ENCODE results near the gene PRSS35.
"Not testable (repeated sequence)": the region's sequence is repeated elsewhere in the genome, so short reads cannot be mapped to it uniquely, and the experiment has no call there.

The PRSS35 gene

DNA sequence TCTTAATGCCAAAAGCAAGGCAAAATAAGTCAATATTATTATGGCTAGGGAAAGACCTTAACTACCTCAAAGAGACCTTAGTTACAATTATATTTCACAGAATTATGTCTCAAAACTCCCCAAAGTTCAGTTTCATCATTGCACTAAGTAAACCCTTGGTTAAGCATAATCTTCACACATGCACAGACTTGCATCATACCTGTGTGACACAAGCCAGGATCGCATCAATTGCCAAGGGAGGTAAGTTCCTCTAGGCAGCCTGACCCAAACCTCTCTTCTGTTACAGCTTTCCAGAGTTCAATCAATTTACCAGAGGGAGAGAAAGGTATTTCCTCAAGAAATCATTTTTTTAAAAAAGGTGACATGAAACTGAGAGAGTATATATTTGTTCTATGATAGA, 31.9 kb upstream of the PRSS35 start:
- Histone ChIP-seq H3K36me3 (replicated peaks) (no peaks in the 10 kb centered on the region), H3K27me3 (replicated peaks) (no peaks in the 10 kb centered on the region), H3K4me3 (ENCODE audit: low read depth, low read length) (no peak overlapping the region), H3K27ac (no peak overlapping the region)
- no peak for DNase-seq
- TF ChIP-seq, protein P1, sequence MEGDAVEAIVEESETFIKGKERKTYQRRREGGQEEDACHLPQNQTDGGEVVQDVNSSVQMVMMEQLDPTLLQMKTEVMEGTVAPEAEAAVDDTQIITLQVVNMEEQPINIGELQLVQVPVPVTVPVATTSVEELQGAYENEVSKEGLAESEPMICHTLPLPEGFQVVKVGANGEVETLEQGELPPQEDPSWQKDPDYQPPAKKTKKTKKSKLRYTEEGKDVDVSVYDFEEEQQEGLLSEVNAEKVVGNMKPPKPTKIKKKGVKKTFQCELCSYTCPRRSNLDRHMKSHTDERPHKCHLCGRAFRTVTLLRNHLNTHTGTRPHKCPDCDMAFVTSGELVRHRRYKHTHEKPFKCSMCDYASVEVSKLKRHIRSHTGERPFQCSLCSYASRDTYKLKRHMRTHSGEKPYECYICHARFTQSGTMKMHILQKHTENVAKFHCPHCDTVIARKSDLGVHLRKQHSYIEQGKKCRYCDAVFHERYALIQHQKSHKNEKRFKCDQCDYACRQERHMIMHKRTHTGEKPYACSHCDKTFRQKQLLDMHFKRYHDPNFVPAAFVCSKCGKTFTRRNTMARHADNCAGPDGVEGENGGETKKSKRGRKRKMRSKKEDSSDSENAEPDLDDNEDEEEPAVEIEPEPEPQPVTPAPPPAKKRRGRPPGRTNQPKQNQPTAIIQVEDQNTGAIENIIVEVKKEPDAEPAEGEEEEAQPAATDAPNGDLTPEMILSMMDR (IDR thresholded peaks at IDR 0.05; ENCODE audit: low read depth, low read length, missing control alignments), result no peak
- in situ Hi-C loops (cut with HindIII; ENCODE audit: low pct_ligation_motif_present, low sequenced_read_pairs), result no loop called here

DNA sequence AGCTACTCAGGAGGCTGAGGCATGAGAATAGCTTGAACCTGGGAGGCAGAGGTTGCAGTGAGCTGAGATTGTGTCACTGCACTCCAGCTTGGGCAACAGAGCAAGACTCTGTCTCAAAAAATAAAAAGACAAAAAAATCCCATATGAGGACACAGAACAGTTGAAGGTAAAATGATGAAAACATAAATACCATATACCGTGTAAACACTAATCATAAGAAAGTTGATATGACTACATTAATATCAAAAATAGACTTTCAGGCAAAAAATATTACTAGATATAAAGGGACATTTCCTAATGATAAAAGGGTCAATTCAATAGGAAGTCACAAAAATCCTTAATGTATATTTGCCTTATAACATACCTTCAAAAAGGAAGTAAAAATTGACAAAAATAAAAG, 30.4 kb upstream of the PRSS35 start:
- H3K36me3 ChIP-seq (replicated peaks); H3K4me3 ChIP-seq (ENCODE audit: low read depth, low read length); H3K27me3 ChIP-seq (replicated peaks); in situ Hi-C loops (cut with HindIII; ENCODE audit: low pct_ligation_motif_present, low sequenced_read_pairs); H3K27ac ChIP-seq; DNase-seq: not testable (repeated sequence)

DNA sequence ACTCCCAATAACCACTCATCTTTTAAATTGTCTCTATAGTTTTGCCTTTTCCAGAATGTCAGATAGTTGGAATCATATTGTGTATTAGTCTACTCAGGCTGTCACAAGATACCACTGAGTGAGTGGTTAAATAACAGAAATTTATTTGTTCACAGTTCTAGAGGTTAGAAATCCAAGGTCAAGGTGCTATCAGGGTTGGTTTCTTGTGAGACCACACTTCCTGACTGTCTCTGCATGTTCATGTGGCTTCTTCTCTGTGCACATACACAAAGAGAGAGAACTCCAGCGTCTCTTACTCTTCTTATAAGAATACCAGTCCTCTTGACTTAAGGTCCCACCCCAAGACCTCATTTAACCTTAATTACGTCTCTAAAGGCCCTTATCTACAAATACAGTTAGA, 23.9 kb upstream of the PRSS35 start:
- no peak overlapping the region for H3K27ac ChIP-seq
- in situ Hi-C loops (cut with HindIII; ENCODE audit: low pct_ligation_motif_present, low sequenced_read_pairs), result no loop called here
- TF ChIP-seq, protein P1 (IDR thresholded peaks at IDR 0.05; ENCODE audit: low read depth, low read length, missing control alignments), result no peak
- no peaks in the 10 kb centered on the region for H3K27me3 ChIP-seq (replicated peaks)
- DNase-seq, result no peak
- H3K36me3 ChIP-seq (replicated peaks), result no peaks in the 10 kb centered on the region
- no peak overlapping the region for H3K4me3 ChIP-seq (ENCODE audit: low read depth, low read length)

DNA sequence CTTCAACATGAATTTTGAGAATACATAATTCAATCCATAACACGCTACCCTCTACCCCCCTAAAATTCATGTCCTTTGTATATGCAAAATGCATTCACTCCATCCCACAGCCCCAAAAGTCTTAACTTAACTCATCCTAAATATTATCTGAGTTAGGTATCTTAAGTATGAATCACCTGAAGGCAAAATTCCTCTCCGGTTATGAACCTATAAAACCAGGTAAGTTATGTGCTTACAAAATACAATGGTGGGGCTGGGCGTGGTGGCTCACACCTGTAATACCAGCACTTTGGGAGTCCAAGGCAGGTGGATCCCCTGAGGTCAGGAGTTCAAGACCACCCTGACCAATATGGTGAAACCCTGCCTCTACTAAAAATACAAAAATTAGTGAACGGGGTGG, 23.5 kb upstream of the PRSS35 start:
- no peaks in the 10 kb centered on the region for H3K36me3 ChIP-seq (replicated peaks)
- no peak overlapping the region for H3K27ac ChIP-seq
- in situ Hi-C loops (cut with HindIII; ENCODE audit: low pct_ligation_motif_present, low sequenced_read_pairs), result no loop called here
- no peaks in the 10 kb centered on the region for H3K27me3 ChIP-seq (replicated peaks)
- TF ChIP-seq, protein P1 (IDR thresholded peaks at IDR 0.05; ENCODE audit: low read depth, low read length, missing control alignments), result no peak
- no peak overlapping the region for H3K4me3 ChIP-seq (ENCODE audit: low read depth, low read length)
- DNase-seq, result no peak

DNA sequence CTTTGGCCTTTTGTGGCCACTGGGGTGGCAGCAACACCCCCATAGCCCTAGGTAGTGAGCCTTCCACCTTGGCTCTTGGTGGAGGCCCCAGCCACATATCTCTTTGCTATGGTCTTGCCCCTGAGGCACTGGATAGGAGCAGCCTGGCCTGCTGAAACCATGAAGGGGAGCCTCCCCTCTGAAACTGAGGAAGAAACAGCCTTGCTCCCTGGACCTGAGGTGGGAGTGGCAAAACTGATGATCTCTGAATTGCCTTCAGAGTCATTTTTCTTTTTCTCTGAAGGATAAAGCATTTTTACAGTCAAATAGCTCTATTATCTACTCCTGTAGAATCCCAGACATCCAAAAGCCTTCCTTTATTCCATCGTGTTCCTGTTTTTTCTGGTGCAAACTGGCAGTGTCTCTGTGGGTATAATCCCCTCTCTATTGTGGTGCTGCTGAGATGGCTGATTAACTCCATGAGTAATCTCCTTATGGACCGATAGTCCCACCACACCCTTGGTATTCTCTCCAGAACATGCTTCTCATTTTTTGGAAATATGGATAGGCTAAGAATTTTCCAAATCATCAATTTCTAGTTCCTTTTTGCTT, 22.0 kb upstream of the PRSS35 start:
- H3K27ac ChIP-seq, result no peak overlapping the region
- H3K36me3 ChIP-seq (replicated peaks), result no peaks in the 10 kb centered on the region
- TF ChIP-seq, protein P1 (IDR thresholded peaks at IDR 0.05; ENCODE audit: low read depth, low read length, missing control alignments), result no peak
- in situ Hi-C loops (cut with HindIII; ENCODE audit: low pct_ligation_motif_present, low sequenced_read_pairs), result no loop called here
- DNase-seq, result no peak
- no peak overlapping the region for H3K4me3 ChIP-seq (ENCODE audit: low read depth, low read length)
- no peaks in the 10 kb centered on the region for H3K27me3 ChIP-seq (replicated peaks)

DNA sequence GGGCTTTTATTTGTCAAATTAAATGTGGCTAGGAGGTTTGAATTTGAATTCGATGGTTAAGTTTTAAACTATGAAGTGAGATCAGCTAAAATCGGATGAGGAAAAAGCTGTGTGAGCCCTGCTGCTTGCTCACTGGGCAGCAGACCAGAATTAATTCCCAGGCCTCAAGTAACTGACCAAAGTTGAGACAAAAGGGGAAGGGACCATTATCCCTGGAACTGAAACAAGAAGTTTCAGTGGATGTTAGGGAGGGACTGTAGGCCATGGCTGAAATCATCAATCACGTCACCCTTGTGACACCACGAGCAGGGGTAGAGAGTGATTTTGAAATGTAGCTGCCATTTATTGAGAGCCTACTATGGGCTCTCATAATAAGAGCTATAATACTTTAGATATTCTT, 7.0 kb upstream of the PRSS35 start:
- Histone ChIP-seq H3K27ac (no peak overlapping the region), H3K36me3 (replicated peaks) (no peaks in the 10 kb centered on the region), H3K4me3 (ENCODE audit: low read depth, low read length) (no peak overlapping the region), H3K27me3 (replicated peaks) (no peaks in the 10 kb centered on the region)
- in situ Hi-C loops (cut with HindIII; ENCODE audit: low pct_ligation_motif_present, low sequenced_read_pairs), result loop anchor here (25.0 kb wide), 2 partner anchors 293 to 418 kb away; no protein-coding TSS in a partner anchor
- TF ChIP-seq, protein P1 (IDR thresholded peaks at IDR 0.05; ENCODE audit: low read depth, low read length, missing control alignments), result no peak
- no peak for DNase-seq

All from brain microvascular endothelial cell (primary cell).